GM19395 (cell line): ENCODE measurements around the gene OR52L1.
"Not testable (repeated sequence)": the region's sequence is repeated elsewhere in the genome, so short reads cannot be mapped to it uniquely, and the experiment has no call there.

Source experiments
- ATAC-seq: cut with Tn5 transposase; IDR thresholded peaks from one replicate; pipeline ENCODE4 v1.9.1; 2021; ENCODE audit warnings: mild to moderate bottlenecking, moderate library complexity; ENCODE audit not compliant: unreplicated experiment

The OR52L1 gene

DNA sequence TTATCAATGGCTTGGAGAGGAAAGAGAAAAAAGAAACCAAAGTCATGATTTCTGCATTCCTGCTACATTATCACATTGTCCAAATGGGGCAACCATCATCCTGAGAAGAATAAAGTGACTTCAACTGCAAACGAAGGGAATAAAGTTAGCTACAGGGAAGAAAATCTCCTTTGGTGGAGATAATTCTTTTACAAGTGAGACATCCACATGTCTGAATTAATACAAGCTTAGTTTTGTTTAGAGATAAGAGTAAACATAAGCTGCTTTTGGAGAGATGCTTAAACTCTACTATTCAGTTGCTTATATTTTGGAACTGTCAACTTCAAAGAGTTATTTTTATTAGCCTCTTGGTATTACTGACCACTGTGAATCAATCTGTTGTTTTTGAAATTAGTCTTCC, at the start of gene OR52L1:
Gene OR52L1 (minus strand): TSS at position 101 of the 400 bp plus-strand sequence. CDS start 55 bp downstream, at position 46.
- ATAC-seq = no peak

DNA sequence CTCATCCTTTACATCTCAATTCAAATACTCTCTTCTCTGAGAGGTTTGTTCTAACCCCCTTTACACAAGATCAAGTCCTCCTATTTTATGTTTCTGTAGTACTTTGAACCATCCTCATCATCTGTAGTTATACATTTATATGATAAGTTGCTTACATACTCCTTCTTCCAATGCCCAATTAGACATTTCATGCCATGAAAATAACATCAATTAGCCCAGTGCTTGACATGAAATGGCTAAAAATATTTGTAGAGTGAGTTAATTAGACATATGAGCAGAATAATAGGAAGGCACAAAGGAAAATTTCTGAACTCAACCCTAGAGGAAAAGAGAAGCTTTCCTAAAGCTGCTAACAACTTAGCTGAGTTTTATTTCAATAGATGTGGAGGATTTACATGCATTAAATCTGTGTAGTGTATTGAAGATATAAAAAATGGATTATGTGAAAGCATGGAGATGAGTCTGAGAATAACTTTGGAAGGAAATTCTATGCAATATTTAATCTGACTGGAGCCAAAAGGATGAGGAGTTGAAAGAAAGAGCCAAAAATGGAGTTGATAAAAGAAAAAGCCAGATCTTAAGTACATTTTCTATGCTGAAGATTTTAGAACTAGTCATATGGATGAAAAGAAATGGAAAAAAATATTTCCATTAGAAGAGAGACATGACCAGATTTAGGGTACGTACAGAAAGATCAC, 44.1 kb upstream of the OR52L1 start, which contains the start of gene OR56A1:
Gene OR56A1 (minus strand): TSS at position 51 of the 698 bp plus-strand sequence. CDS start 3,066 bp downstream, outside the sequence.
- no peak for ATAC-seq

DNA sequence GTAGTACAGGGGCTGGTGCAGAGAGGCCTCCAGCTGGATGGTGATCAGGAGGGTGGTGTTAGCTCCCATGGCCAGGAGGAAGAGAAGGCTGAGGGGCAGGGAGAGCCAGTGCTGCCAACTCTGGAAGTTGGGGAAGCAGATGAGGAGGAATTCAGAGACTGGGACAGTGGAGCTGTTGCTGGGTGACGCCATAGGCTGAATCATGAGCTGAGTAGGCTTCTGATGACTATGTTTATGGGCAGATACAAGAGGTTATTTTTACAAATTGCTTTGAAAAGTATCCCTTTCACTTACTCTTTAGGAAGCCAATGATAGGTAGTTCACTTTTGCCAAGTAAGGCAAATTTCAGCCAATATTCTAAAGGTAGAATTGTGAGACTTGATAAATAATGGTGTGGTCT, 40.7 kb upstream of the OR52L1 start:
- no peak for ATAC-seq

DNA sequence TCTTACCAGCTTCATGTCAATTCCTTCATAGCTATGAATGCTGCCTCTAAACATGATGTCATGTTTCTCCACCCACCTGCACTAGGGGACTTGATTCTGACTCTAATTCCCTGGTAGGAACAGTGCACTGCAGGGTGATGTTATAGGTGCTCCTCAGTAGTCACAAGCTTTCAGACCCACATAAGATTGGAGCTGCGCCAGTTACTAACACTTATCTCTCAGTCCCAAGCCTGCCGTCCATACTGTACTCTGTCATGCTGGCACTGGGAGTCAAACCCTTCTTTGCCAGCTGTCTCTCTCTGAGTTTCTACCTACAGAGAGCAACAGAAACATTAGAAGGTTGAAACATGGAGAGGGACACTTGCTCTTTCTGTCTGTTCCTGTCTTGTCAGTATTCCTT, 38.3 kb upstream of the OR52L1 start:
- no peak for ATAC-seq

DNA sequence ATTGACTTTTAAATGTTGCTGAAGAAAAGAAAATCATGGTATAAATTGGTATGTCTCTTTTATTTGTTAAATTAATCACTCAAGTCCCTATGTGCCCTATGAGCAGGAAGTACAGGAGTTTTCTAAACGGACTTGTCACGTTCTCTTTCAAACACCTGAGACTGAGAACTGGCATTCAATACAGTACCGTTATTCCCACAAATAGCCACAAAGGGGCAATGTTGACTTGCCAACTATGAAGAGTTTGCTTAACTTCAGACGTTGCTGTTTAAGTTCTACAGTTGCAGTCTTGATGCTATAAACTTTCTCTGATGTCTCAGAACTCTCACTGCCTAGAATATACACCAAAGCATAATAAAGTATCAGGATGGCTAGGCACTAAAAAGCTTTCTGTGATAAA, 36.2 kb upstream of the OR52L1 start:
- no peak for ATAC-seq

GRCh38 chr11:6013042-6013441, 26.3 kb upstream of the OR52L1 start:
- ATAC-seq = no peak

DNA sequence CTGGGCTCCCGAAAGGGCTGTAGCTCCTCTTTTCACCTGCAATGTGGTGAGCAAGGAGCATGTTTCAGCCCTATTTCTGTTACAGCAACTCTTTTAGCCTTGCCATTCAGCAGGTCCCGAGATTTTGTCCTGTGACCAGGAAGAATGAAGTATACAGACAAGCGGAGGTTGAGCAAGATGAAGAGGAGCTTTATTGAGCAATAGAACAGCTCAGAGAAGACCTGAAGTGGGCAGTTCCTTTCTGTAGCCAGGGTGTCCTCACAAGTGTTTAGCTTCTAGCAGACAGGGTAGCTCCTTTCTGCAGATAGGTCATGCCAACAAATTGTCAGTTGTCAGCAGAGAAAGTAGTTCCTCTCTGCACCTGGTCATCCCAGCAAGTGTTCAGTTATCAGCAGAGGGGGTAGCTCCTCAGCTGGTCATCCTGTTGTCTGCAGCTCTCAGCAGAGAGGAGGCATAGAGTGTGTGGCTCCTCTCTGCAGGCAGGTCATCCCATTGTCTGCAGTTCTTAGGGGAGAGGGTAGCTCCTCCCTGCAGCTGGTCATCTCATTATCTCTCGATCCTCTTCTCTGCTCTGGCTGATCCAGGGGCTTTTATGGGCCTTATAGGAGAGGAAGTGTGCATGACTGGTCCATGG, 25.4 kb upstream of the OR52L1 start:
- ATAC-seq = no peak

GRCh38 chr11:6006846-6007245, 20.1 kb upstream of the OR52L1 start, which contains the start of gene OR56A4:
TSS of gene OR56A4 (minus strand) at chr11:6006946. CDS start at chr11:6002992, 3,954 bp downstream.
- ATAC-seq = no peak

DNA sequence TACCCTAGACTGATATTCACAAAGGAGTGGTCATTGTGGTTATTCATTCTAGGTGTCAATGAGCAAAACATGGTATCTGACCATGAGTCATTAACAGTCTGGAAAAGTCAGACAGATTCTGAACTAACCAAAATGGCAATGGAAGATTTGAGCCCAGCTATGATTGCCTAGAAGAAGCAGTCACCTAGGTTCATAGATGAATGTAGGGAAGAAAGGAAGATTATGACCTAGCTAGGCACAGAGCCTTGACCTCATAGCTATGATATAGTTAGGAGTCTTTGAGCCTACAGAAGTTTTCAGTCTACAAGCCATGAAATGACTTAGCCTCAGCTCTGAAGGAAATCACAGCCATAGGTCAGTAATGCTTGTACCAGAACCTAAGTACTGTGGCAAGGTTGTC, 19.6 kb upstream of the OR52L1 start:
- no peak for ATAC-seq

DNA sequence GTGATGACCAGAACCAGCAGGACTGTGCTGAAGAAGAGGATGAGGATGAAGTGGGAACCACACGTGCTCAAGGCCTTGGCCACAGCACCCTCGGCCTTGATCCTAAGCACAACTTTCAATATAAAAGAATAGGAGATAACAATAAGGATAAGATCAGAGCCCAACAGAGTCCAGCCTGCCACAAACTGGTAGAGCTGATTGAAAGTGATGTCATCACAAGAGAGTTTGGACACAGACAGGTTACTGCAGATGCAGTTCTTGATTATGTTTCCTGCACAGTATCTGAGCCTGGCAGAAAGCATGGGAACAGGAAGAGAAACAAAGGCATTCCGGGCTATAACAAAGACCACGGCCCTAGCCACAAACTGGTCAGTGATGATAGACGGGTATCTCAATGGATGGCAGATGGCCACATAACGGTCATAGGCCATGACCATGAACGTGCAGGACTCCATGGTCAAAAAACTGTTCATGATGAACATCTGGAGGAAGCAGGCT, 15.5 kb upstream of the OR52L1 start:
- no peak for ATAC-seq

DNA sequence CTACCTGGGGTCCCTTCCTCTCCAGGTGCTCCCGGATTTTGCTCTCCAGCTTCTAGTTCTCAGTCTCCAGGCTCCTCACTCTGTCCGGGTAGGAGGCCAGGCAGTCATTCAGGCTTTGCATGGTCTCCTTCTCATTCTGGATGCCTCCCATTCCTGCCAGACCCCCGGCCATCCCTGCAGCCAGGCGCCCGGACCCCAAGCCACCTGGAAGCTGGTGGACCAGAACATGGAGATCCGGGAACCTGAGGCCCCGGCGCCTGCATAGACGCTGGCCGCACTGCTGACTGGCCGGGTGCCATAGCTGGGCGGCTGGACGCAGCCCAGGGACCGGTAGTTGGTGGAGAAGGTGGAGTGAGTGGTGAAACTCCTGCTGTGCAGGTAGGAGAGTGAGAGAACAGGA, 8.0 kb upstream of the OR52L1 start:
- no peak for ATAC-seq

GRCh38 chr11:5992604-5993251, 5.9 kb upstream of the OR52L1 start:
- no peak for ATAC-seq

- no peak for ATAC-seq
Measured at GRCh38 chr11:5992150-5992549, 5.4 kb upstream of the OR52L1 start.

DNA sequence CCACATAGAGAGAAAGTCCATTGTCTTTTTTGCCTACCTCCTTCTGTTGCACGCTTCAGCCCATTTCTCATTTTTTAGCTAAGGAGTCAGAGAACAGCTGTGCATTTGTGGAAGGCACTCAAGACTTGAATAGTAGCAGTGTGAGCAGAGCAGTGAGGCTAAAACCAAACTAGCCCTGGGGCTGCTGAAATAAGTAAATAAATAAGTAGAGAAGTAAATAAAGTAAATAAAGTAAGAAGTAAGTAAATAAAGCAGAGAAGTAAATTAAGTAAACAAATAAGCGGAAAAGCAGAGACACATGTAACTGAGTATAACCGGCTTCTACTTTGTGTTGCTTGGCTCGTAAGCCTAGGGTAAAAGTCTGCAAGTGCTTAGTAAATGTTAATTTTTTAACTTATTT, 2.4 kb upstream of the OR52L1 start:
- no peak for ATAC-seq

- no peak for ATAC-seq
Measured at GRCh38 chr11:5983443-5983842, 3.3 kb downstream of the OR52L1 start.

DNA sequence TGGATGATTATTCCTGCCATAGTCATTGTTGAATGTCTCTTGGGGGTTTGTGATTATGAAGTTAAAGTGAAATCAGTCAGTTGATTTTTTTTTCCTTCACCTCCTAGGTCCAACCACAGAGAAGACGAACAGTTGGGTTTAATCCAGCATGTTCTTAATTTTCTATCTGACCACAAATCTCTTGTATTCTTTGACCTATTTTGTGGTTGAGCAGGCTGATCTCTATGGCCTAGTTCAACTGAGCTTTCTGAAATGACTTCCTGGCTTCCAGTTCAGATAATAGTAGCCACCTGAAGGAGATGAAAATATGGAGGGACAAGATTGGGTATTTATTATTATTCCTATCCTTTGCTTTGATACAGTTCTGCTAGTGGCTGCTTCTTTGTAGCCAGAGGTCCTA, 13.3 kb downstream of the OR52L1 start:
- ATAC-seq = no peak

DNA sequence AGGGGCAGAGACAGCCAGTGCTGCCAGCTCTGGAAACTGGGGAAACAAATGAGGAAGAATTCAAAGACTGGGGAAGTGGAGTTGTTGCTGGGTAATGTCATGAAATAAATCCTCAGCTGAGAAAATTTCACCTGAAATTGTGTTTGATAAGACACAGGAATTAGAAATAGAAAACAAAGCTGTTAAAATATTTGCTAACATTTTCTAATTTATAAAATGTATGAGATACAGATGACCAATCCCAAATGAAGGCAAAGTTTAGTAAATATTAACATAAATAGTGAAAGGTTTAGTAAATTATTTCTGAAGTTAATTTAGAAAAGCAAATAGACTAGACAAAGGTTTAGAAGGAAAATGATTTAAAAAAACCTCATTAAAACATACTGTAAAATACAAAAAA, 18.4 kb downstream of the OR52L1 start, which contains the start of gene OR56A5:
Gene OR56A5 (minus strand): TSS at position 101 of the 400 bp plus-strand sequence. CDS start 0 bp downstream, at position 101.
- ATAC-seq = no peak

DNA sequence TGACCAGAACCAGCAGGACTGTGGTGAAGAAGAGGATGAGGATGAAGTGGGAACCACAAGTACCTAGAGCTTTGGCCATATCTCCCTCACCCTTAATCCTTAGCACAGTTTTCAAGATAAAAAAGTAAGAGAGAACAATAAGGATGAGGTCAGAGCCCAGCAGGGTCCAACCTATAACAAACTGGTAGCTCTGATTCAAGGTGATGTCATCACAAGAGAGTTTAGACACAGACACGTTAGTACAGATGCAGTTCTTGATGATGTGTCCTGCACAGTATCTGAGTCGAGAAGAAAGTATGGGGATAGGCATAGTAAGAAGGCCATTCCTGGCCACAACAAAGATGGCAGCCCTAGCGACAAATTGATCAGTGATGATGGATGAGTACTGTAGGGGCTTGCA, 19.1 kb downstream of the OR52L1 start:
- ATAC-seq = no peak

DNA sequence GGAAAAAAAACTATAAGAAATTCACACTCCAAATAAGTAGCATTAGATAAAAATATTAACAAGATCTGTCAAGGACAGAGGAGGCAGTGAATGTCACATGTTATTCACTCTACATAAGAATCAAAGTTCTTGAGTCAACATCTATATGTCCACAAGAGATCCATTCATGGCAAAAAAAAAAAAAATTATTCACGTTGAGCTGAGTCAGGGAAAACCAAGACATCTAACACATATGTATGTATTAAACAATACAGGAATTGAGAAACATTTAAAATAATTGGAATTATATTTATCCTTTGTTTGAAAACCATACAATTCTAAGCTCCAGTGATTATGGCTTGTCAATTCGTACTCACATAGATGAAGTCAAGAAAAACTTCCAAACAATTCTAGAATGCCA, 19.8 kb downstream of the OR52L1 start:
- ATAC-seq = no peak

DNA sequence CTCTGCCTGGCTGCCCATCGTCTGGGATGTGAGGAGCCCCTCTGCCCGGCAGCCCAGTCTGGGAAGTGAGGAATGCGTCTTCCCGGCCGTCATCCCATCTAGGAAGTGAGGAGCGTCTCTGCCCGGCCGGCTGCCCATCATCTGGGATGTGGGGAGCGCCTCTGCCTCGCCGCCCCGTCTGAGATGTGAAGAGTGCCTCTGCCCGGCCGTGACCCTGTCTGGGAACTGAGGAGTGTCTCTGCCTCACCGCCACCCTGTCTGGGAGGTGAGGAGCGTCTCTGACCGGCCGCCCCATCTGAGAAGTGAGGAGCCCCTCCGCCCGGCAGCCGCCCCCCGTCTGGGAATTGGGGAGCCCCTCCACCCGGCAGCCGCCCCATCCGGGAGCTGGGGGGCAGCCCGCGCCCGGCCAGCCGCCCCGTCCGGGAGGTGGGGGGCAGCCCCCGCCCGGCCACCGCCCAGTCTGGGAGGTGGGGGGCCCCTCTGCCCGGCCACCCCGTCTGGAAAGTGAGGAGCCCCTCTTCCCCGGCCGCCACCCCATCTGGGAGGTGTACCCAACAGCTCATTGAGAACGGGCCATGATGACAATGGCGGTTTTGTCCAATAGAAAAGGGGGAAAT, 26.0 kb downstream of the OR52L1 start:
- not testable (repeated sequence) for ATAC-seq

GRCh38 chr11:5955586-5955985, 31.2 kb downstream of the OR52L1 start:
- no peak for ATAC-seq
